AG10803 (cell line): Measurements from ENCODE around the gene PAEP.
"Not testable (repeated sequence)": the region's sequence is repeated elsewhere in the genome, so short reads cannot be mapped to it uniquely, and the experiment has no call there.

Experiments
- DNase-seq: peaks from one replicate; pipeline ENCODE4 v3.0.0; 2010; ENCODE audit warnings: low read depth
- H3K4me3 ChIP-seq: 2 replicates; pipeline ENCODE4 v1.5.1; 2011; ENCODE audit warnings: mild to moderate bottlenecking, low read length, control low read depth
- TF ChIP-seq, protein P1 (sequence below): conservative IDR thresholded peaks from 2 replicates; pipeline ENCODE4 v1.5.1; 2011; ENCODE audit warnings: mild to moderate bottlenecking, low read length, control low read depth, inconsistent platforms

Gene PAEP

DNA sequence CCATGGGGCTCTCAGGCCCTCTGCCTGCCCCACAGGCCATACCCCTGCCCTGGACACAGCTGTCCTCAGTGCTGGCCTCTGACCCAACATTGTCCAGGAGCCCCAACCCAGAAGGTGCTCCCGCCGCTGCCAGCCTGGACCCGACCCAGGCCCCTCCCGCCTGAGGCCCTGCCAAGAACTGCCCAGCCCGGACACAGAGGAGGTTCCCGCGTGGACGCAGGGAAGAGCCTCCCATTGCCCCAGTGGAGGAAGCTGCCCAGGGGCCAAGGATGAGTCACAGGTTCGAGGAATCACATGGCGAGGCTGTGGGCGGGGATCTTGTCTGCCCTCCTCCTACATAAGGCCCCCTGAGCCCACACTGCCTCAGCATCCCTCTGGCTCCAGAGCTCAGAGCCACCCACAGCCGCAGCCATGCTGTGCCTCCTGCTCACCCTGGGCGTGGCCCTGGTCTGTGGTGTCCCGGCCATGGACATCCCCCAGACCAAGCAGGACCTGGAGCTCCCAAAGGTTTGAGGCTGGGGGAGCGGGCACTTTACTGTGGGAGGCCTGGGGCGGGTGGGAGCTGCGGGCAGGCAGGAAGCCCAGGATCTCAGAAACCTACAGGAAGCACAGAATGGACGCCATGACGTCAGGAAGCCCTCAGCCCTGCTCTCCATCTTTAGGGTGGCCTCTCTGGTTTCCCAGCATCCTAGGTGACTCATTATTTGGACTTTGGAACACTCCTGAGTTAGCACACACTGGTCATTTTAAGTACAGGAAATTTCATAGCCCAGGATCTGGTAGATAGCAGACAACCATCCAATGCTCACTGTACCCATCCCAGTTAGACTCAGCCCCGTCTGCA, at the start of gene PAEP:
PAEP (plus strand) TSS at position 366 of the 844 bp plus-strand sequence.
- H3K4me3 ChIP-seq, result no peak within 1 kb of the TSS
- TF ChIP-seq, protein P1, sequence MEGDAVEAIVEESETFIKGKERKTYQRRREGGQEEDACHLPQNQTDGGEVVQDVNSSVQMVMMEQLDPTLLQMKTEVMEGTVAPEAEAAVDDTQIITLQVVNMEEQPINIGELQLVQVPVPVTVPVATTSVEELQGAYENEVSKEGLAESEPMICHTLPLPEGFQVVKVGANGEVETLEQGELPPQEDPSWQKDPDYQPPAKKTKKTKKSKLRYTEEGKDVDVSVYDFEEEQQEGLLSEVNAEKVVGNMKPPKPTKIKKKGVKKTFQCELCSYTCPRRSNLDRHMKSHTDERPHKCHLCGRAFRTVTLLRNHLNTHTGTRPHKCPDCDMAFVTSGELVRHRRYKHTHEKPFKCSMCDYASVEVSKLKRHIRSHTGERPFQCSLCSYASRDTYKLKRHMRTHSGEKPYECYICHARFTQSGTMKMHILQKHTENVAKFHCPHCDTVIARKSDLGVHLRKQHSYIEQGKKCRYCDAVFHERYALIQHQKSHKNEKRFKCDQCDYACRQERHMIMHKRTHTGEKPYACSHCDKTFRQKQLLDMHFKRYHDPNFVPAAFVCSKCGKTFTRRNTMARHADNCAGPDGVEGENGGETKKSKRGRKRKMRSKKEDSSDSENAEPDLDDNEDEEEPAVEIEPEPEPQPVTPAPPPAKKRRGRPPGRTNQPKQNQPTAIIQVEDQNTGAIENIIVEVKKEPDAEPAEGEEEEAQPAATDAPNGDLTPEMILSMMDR, result no peak
- no peak for DNase-seq

DNA sequence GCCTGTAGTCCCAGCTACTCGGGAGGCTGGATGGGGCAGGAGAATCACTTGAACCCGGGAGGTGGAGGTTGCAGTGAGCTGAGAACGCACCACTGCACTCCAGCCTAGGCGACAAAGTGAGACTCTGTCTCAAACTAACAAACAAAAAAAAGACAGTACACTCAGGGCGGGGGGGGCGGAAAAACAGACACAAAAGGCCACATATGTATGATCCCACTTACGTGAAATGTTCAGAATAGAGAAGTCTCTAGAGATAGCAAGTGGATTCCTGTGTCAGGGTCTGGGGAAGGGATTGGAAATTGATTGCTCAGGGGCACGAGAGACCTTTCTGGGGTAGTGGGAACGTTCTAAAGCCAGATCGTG, 49.3 kb upstream of the PAEP start:
- no peak overlapping the region for H3K4me3 ChIP-seq

GRCh38 chr9:135512904-135513303, 48.7 kb upstream of the PAEP start:
- TF ChIP-seq, protein P1, result no peak
- no peak overlapping the region for H3K4me3 ChIP-seq
- no peak for DNase-seq

More for the DNA sequence above, 49.3 kb upstream of the PAEP start:
- DNase-seq, result no peak
- TF ChIP-seq, protein P1, result no peak

DNA sequence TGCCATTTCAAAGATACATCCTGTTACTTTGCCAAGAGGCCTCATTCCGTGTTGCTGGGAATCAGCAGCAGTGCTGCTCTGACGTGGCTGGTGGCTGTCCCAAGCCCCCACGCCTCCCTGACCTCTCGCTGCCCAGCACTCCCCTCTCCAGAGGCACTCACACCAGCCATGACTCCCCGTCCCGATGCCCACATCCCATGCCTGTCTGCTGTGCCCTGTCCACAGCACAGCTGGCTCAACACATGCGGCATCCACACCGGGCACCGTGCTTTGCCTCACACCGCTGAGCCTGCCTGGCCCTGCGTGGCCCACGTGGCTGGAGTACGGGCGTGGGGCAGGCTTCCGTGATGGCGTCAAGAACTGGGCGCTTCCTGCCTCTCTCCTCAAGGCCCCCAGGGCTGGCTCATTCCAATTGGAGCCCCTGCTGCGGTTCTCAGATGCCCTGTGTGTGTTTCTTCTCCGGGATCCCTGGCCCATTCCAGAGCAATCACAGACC, 48.2 kb upstream of the PAEP start:
- no peak overlapping the region for H3K4me3 ChIP-seq
- DNase-seq, result no peak
- TF ChIP-seq, protein P1, result no peak

DNA sequence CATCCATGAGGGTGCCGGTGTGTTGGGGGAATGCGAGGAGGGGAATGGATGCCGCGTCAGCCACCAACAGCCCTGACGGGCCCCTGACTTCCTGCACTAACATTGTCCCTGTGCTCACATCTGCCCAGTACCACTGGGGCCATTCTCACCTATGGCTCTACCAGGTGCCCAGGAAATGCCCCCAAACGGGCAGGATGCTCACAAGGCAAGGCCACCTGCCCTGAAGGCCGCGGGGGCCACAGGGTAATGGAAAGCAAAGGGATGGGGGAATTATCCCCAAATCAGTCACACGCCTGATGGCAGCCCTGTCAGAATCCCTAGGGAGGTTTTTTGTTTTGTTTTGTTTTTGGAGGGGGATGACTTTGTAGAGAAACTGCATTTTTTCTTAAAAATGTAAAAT, 47.6 kb upstream of the PAEP start:
- DNase-seq, H3K4me3 ChIP-seq: not testable (repeated sequence)

- no peak overlapping the region for H3K4me3 ChIP-seq
- DNase-seq, result no peak
- TF ChIP-seq, protein P1, result no peak
These were observed 47.0 kb upstream of the PAEP start for GRCh38 chr9:135514342-135515082.

- H3K4me3 ChIP-seq, result no peak overlapping the region
- TF ChIP-seq, protein P1, result no peak
- DNase-seq, result no peak
These were observed 46.2 kb upstream of the PAEP start for GRCh38 chr9:135515083-135515951.
